Erythroblast (primary cell): ENCODE measurements around the gene GDAP2.

Experiments used
- DNase-seq, 2 experiments: peaks; one replicate each; lab custom pipeline; 2025; lab: John Stamatoyannopoulos, UW
- GATA1 ChIP-seq: IDR thresholded peaks from 2 replicates; pipeline ENCODE4 v1.6.1; 2011; ENCODE audit warnings: low read depth, mild to moderate bottlenecking, control low read depth, low read length, moderate library complexity
- POLR2A ChIP-seq: IDR thresholded peaks from 2 replicates; pipeline ENCODE4 v1.6.1; 2011; ENCODE audit warnings: mild to moderate bottlenecking, low read length

Gene GDAP2

GRCh38 chr1:117842408-117843170 lies 86.8 kb downstream of the GDAP2 start:
- DNase-seq: peak; percentile 14 to 32
- TF ChIP-seq POLR2A (no peak), GATA1 (no peak)

DNA sequence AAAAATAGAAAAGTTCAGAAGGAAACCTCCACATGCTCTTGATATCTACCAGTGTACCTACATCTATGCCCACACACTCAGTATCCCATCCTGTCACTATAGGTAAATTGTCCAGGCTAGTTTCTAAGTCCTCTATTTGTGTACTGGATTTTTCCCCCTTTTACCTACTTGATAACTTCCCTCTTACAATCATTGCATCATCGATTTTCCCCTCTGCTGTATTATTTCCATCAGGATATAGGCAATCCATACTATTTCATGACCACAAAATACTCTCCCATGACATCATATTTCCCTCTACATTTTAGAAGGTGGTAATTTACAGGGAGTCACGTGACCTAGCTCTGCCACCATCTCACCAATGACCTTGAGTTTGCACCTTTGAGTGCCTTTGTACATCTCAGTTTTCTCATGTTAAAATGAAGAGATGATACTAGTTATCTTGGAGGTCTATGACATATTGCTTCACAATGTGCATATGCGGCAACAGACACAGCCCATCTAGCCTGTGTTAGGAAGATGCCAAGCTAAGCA lies 88.2 kb downstream of the GDAP2 start:
- TF ChIP-seq GATA1 (no peak), POLR2A (no peak)
- no peak for DNase-seq

- no peak for DNase-seq
- TF ChIP-seq POLR2A (no peak), GATA1 (no peak)
These were observed 90.5 kb downstream of the GDAP2 start for GRCh38 chr1:117838911-117839310.

GRCh38 chr1:117836069-117836468 lies 93.4 kb downstream of the GDAP2 start:
- DNase-seq: no peak
- no peak for TF ChIP-seq GATA1
- no peak for TF ChIP-seq POLR2A

GRCh38 chr1:117834416-117834815 lies 95.0 kb downstream of the GDAP2 start:
- DNase-seq: no peak
- TF ChIP-seq POLR2A (no peak), GATA1 (no peak)

GRCh38 chr1:117832453-117832852 lies 97.0 kb downstream of the GDAP2 start:
- no peak for DNase-seq
- no peak for TF ChIP-seq POLR2A
- no peak for TF ChIP-seq GATA1

DNA sequence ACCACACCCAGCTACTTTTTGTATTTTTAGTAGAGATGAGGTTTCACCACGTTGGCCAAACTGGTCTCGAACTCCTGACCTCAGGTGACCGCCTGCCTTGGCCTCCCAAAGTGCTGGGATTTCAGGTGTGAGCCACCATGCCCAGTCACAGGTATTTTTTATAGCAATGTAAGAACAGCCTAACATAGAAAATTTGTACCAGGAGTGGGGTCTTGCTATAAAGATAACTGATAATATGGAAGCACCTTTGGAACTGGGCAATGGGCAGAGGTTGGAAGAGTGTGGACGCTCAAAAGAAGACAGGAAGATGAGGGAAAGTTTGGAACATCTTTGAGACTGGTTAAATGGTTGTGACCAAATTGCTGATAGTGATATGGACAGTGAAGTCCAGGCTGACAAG lies 99.2 kb downstream of the GDAP2 start:
- DNase-seq: no peak
- TF ChIP-seq GATA1: no peak
- TF ChIP-seq POLR2A: no peak

DNA sequence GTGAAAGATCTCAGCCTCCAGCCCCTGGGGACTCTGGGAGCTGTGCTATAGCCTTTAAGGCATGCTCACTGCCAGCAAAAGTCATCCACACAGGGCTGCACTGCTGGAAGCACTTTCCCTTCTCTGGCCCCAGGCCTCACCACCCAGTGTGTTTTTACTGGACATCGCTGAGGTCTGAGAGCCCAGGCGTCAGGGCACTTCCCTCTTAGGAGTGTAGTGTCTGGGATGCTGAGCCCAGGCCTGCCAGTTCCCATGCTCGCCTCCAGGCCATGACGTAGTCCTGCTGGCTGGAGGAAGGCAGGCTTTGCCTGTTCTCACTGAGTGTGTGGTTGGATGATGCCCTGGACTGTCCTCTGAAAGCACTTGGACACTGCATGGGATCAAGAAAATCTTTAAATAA lies 101.2 kb downstream of the GDAP2 start:
- no peak for DNase-seq
- TF ChIP-seq POLR2A (no peak), GATA1 (no peak)

DNA sequence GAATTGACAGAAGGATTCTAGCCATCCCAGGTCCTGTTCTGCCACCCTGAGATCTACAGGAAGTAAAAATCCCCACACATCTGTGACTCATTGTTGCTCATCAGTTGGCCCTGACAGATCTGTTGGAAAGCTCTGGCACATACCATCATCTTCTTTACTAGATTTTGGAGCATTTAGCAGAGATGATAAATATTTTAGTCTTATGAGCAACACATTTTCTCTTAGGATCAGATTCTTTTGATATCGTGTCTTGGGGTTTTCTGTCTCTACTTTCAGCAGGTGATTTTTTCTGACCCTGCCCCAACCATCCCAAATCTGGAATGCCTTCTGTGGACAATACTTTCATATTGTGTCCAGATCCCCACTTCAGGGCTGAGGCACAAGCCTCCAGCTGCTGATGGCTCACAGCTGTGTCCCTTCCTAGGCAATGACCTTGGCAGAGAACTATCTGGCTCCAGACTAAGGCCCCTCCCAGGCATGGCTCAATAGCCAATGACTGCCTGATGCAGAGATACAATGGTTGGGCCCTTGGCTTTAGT lies 102.8 kb downstream of the GDAP2 start:
- TF ChIP-seq POLR2A (no peak), GATA1 (no peak)
- no peak for DNase-seq

GRCh38 chr1:117826119-117826518 lies 103.3 kb downstream of the GDAP2 start:
- TF ChIP-seq GATA1 (no peak), POLR2A (no peak)
- DNase-seq: no peak

DNA sequence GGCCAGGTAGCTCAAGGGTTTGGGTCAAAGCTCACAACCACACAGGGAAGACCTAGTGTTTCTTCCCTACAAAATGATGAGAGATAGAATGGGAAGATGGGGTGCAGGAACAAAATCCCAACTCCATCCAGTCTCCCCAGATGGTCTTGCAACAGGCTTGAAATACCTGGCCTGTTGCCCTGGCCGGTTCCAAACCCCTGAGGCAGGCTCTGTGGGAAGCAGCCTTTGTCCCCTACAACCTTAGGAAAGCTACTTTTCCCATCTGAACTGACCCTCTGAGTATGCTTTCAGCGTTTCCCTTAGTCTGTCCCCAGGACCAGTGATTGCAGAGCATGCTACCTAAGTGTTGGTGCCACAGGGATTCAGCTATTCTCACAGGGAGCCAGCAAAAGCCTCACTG lies 104.0 kb downstream of the GDAP2 start:
- TF ChIP-seq POLR2A: no peak
- no peak for TF ChIP-seq GATA1
- DNase-seq: no peak

- DNase-seq: no peak
- TF ChIP-seq POLR2A (no peak), GATA1 (no peak)
These were observed 104.8 kb downstream of the GDAP2 start for GRCh38 chr1:117824616-117825015.

DNA sequence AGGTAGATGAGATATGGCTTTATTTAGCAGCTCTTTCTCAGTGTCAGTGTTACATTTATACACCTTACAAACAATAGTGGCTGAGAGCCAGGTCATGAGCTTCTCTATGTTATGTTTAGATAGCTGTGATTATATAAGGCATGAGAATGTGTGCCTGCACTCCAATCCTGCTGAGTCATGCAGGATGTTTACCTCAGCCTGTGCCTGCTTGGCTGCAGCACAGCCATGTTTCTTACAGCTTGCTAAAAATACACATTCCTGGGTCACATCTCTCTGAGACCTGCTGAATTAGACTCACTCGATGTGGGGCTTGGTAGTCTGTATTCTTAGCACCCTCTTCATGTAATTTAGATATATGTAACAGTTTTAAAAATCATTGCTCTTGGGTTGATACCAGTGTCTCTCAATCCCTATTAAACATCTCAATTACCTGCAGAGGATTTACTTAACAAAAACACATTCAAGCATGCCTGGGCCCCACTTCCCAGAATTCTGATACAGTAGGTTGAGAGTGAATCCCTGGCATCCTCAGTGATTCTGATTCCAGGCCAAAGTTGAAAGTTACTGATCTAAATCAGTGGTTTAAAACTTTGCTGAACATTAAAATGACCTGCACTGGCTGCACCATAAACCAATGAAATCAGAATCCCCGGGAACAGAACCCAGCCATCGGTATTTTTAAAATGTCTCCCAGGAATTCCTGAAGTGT lies 107.5 kb downstream of the GDAP2 start:
- no peak for TF ChIP-seq GATA1
- DNase-seq: peak; percentile 16 to 31

- DNase-seq: no peak
These were observed 108.1 kb downstream of the GDAP2 start for GRCh38 chr1:117821382-117821755.

More at GRCh38 chr1:117821382-117821755, 108.1 kb downstream of the GDAP2 start:
- TF ChIP-seq POLR2A (no peak), GATA1 (no peak)
